MCF 10A (cell line): Measurements from ENCODE around the gene SAE1. TPM values are rescaled to one million over a fixed set of nuclear protein-coding genes. Genes with fewer than 3 reads are reported as not detected.
A peak's percentile ranks its signal among the peaks of the same experiment; 100 is the strongest.

Source experiments
- BruUV-seq: library from RNA; stranded (reverse); fragments of 400-500 nt; replicated peaks from 2 replicates; lab custom pipeline; 2021; lab: Mats Ljungman, UMichigan
- CTCF ChIA-PET: fragments of 300-600 bp; sonication (Branson Sonifier 250); formaldehyde crosslinking; extraction: SDS; loops from one replicate; lab custom pipeline; 2021; ENCODE audit warnings: antibody characterized with exemption, inconsistent platforms; lab: Yijun Ruan, JAX
- POLR2A ChIA-PET: fragments of 300-600, 350-650 bp; sonication (Branson Sonifier 250); formaldehyde crosslinking; extraction: SDS; loops from one replicate; lab custom pipeline; 2020; ENCODE audit warnings: antibody characterized with exemption, inconsistent platforms; lab: Yijun Ruan, JAX
- DNase-seq: peaks from one replicate; pipeline ENCODE4 v3.0.0-alpha.2; 2018; ENCODE audit not compliant: unreplicated experiment
- H3K27ac Mint-ChIP-seq: one replicate; pipeline ENCODE4 v1.8.0; 2022; ENCODE audit warnings: mild to moderate bottlenecking, low read depth, mixed read lengths; ENCODE audit not compliant: unreplicated experiment
- H3K27me3 Mint-ChIP-seq: one replicate; pipeline ENCODE4 v1.8.0; 2022; ENCODE audit warnings: mixed read lengths; ENCODE audit not compliant: insufficient read depth, unreplicated experiment
- H3K36me3 Mint-ChIP-seq: one replicate; pipeline ENCODE4 v1.8.0; 2022; ENCODE audit warnings: mild to moderate bottlenecking, moderate library complexity, mixed read lengths; ENCODE audit not compliant: insufficient read depth, unreplicated experiment
- H3K4me1 Mint-ChIP-seq: one replicate; pipeline ENCODE4 v1.8.0; 2022; ENCODE audit warnings: mixed read lengths; ENCODE audit not compliant: insufficient read depth, unreplicated experiment
- H3K4me3 Mint-ChIP-seq: one replicate; pipeline ENCODE4 v1.8.0; 2022; ENCODE audit warnings: mild to moderate bottlenecking, moderate library complexity, mixed read lengths; ENCODE audit not compliant: unreplicated experiment
- H3K9me3 Mint-ChIP-seq: one replicate; pipeline ENCODE4 v1.8.0; 2022; ENCODE audit warnings: mixed read lengths; ENCODE audit not compliant: unreplicated experiment
- CTCF ChIP-seq: fragments of 200-600 bp; IDR thresholded peaks from one replicate; pipeline ENCODE4 v1.8.0; 2022; ENCODE audit warnings: antibody characterized with exemption, mild to moderate bottlenecking; ENCODE audit not compliant: unreplicated experiment
- intact Hi-C: fragments of 100-400 bp; cut with micrococcal nuclease; formaldehyde crosslinking; loops from 2 replicates; pipeline ENCODE4 v1.14.1; 2022
- total RNA-seq: library from RNA; stranded (reverse); gene quantifications from 2 replicates; pipeline ENCODE4 v1.2.3, GENCODE V29; 2022

Gene SAE1
- total RNA-seq, 1 experiment from 2014 or later = 81.7 TPM

- ChIA-PET CTCF (interaction anchor here (0.6 to 2.4 kb wide), 14 partner anchors 10 to 270 kb away, joined by 3 to 14 read pairs (median 4); partner anchors contain the start of gene ZC3H4), POLR2A (interaction anchor here (0.6 to 4.3 kb wide), 9 partner anchors 8 to 138 kb away, joined by 3 to 50 read pairs (median 4); partner anchors contain the start of genes SAE1, TMEM160 and ZC3H4)
- BruUV-seq = no TSS peak
- no peak overlapping the region for H3K27ac Mint-ChIP-seq
- no peaks in the 10 kb centered on the region for H3K9me3 Mint-ChIP-seq
- no peak overlapping the region for H3K4me3 Mint-ChIP-seq
- no peak for DNase-seq
- intact Hi-C loops = no loop called here
- H3K36me3 Mint-ChIP-seq = no peaks in the 10 kb centered on the region
- H3K27me3 Mint-ChIP-seq = no peaks in the 10 kb centered on the region
- H3K4me1 Mint-ChIP-seq = peaks cover 23% of the 10 kb centered on the region
- TF ChIP-seq CTCF = no peak
These were observed 7.2 kb upstream of the SAE1 start for GRCh38 chr19:47123406-47123805.

GRCh38 chr19:47124937-47125668 lies 5.5 kb upstream of the SAE1 start:
- H3K9me3 Mint-ChIP-seq = peaks cover 2% of the 10 kb centered on the region
- H3K36me3 Mint-ChIP-seq = no peaks in the 10 kb centered on the region
- no peaks in the 10 kb centered on the region for H3K27me3 Mint-ChIP-seq
- intact Hi-C loops = loop anchor here (1.0 kb wide), 3 partner anchors 46 to 112 kb away; no protein-coding TSS in a partner anchor
- ChIA-PET POLR2A (interaction anchor here (0.5 to 1.4 kb wide), 5 partner anchors 12 to 341 kb away, joined by 3 to 9 read pairs (median 4); partner anchors contain the start of gene ZC3H4), CTCF (interaction anchor here (0.6 to 2.3 kb wide), 27 partner anchors 11 to 845 kb away, joined by 3 to 34 read pairs (median 3); partner anchors contain the start of gene ZC3H4)
- no peak overlapping the region for H3K27ac Mint-ChIP-seq
- TF ChIP-seq CTCF = peak; percentile 69
- DNase-seq = peak; percentile 82
- BruUV-seq = no TSS peak
- H3K4me1 Mint-ChIP-seq = peaks cover 23% of the 10 kb centered on the region
- no peak overlapping the region for H3K4me3 Mint-ChIP-seq

GRCh38 chr19:47125669-47125938 lies 5.0 kb upstream of the SAE1 start:
- no peak for DNase-seq
- Mint-ChIP-seq H3K4me1 (peaks cover 24% of the 10 kb centered on the region), H3K9me3 (peaks cover 6% of the 10 kb centered on the region), H3K27ac (no peak overlapping the region), H3K4me3 (no peak overlapping the region), H3K27me3 (no peaks in the 10 kb centered on the region), H3K36me3 (peaks cover 3% of the 10 kb centered on the region)
- CTCF ChIA-PET = interaction anchor here (0.6 to 2.3 kb wide), 26 partner anchors 11 to 845 kb away, joined by 3 to 34 read pairs (median 3); partner anchors contain the start of gene ZC3H4
- TF ChIP-seq CTCF = no peak
- POLR2A ChIA-PET = interaction anchor here (0.5 to 1.4 kb wide), 5 partner anchors 12 to 341 kb away, joined by 3 to 9 read pairs (median 4); partner anchors contain the start of gene ZC3H4
- intact Hi-C loops = loop anchor here (1.0 kb wide), 3 partner anchors 46 to 112 kb away; no protein-coding TSS in a partner anchor
- no TSS peak for BruUV-seq

- CTCF ChIA-PET = interaction anchor here (0.6 kb wide), 1 partner anchor 51 kb away, joined by 3 read pairs; no protein-coding TSS in a partner anchor
- Mint-ChIP-seq H3K4me3 (no peak overlapping the region), H3K27me3 (no peaks in the 10 kb centered on the region), H3K4me1 (peaks cover 31% of the 10 kb centered on the region), H3K27ac (peak overlapping the region; percentile 92), H3K9me3 (peaks cover 6% of the 10 kb centered on the region), H3K36me3 (peaks cover 22% of the 10 kb centered on the region)
- DNase-seq = no peak
- POLR2A ChIA-PET = interaction anchor here (0.5 to 0.7 kb wide), 2 partner anchors 16 to 278 kb away, joined by 3 to 4 read pairs; no protein-coding TSS in a partner anchor
- BruUV-seq = no TSS peak
- intact Hi-C loops = no loop called here
- TF ChIP-seq CTCF = no peak
These were observed 1.1 kb upstream of the SAE1 start for GRCh38 chr19:47129579-47129978.
